ENCODE results near the gene ITPRID1. TPM values are rescaled to one million over a fixed set of nuclear protein-coding genes. Genes with fewer than 3 reads are reported as not detected.

ITPRID1 gene
- total and polyA plus RNA-seq, 12 donors, result not detected

DNA sequence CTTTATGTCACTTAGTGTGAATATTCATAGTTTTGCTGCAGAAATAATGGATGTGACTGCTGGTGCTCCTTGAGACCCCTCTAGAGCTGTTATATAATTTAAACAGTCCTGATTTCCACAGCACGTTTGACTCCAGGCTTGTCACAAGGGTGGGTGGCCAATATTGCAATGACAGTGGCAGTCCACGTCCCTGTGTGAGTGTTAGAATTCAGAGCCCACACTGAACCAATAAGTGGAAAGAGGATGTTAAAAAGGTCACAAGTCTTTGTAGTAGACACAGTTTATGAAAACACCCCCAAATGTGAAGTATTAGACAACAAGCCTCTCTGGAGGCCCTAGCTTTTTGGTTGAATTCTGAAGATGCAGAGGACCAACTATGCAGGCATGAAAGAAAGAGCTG is 175.1 kb downstream of the ITPRID1 start:
- 47 to 54% methylated on average over 2 of the region's 2 CpGs for WGBS, 2 donors
- H3K36me3 ChIP-seq, result no peaks in the 10 kb centered on the region
- H3K27me3 ChIP-seq, result no peaks in the 10 kb centered on the region
- peaks cover 0 to 18% (median 0%) of the 10 kb centered on the region in 9 donors for H3K4me1 ChIP-seq
- H3K9me3 ChIP-seq, result no peaks in the 10 kb centered on the region
- intact Hi-C loops (cut with DNase I), result no loop called here
- TF ChIP-seq CTCF (IDR thresholded peaks at IDR 0.05), result no peak
- ATAC-seq (no peak), DNase-seq (no peak)
- H3K4me3 ChIP-seq, result no peak overlapping the region
- no peak overlapping the region for H3K27ac ChIP-seq

DNA sequence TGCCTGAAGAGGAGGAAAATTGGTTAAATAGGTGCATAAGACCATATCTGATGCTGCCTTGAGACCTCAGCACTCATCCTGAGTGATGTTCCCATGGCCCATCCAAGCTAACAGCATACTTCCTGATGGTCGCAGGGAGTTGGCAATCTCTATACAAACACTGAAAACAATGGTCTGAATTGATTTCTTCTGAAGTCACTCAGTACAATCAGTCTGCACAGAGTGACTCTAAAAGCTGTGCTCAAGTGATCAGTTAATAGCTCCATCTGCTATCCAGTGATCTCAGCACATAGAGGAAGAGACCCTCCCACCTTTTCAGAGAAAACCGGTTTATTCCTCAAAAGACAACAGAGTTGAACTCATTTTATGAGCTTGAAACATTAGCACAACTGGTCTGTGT is 177.0 kb downstream of the ITPRID1 start:
- H3K27me3 ChIP-seq, result no peaks in the 10 kb centered on the region
- H3K4me3 ChIP-seq, result no peak overlapping the region
- TF ChIP-seq CTCF (IDR thresholded peaks at IDR 0.05), result no peak
- H3K4me1 ChIP-seq, result peaks cover 0 to 21% (median 0%) of the 10 kb centered on the region in 9 donors
- no peaks in the 10 kb centered on the region for H3K9me3 ChIP-seq
- no peak overlapping the region for H3K27ac ChIP-seq
- WGBS, 2 donors, result 62 to 69% methylated on average over 2 of the region's 2 CpGs
- DNase-seq (no peak), ATAC-seq (no peak)
- intact Hi-C loops (cut with DNase I), result no loop called here
- no peaks in the 10 kb centered on the region for H3K36me3 ChIP-seq

- Histone ChIP-seq H3K27ac (no peak overlapping the region), H3K4me1 (peaks cover 0 to 26% (median 0%) of the 10 kb centered on the region in 9 donors), H3K4me3 (no peak overlapping the region), H3K27me3 (no peaks in the 10 kb centered on the region), H3K9me3 (no peaks in the 10 kb centered on the region), H3K36me3 (no peaks in the 10 kb centered on the region)
- DNase-seq (no peak), ATAC-seq (no peak)
- intact Hi-C loops (cut with DNase I), result no loop called here
- no peak for TF ChIP-seq CTCF (IDR thresholded peaks at IDR 0.05)
- 65 to 71% methylated on average over 5 of the region's 5 CpGs for whole genome bisulfite sequencing, 2 donors
Observed at GRCh38 chr7:31692451-31692850, 178.6 kb downstream of the ITPRID1 start.

DNA sequence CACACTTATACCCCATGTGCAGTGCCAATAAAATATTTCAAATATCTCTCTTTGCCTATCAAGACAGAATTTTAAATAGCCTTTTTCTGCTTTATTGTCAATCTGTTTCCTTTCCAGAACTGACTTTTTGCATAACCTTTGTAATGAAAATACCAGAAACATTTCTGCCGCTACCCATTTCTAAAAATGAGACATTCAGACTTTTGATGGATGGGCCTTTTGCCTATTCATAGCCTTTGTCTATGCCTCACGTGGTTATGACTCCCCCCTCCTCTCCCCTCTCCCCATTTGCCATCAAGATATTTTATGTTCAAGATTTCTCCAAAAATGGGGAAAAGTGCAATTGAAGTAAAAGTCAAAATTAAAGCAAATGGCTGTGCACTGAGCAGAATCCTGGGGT is 179.0 kb downstream of the ITPRID1 start:
- intact Hi-C loops (cut with DNase I), result no loop called here
- WGBS, 2 donors, result 53 to 72% methylated on average over 2 of the region's 2 CpGs
- no peaks in the 10 kb centered on the region for H3K36me3 ChIP-seq
- no peaks in the 10 kb centered on the region for H3K27me3 ChIP-seq
- no peak overlapping the region for H3K4me3 ChIP-seq
- no peak for DNase-seq
- TF ChIP-seq CTCF (IDR thresholded peaks at IDR 0.05), result no peak
- no peak for ATAC-seq
- no peaks in the 10 kb centered on the region for H3K9me3 ChIP-seq
- peaks cover 0 to 24% (median 0%) of the 10 kb centered on the region in 9 donors for H3K4me1 ChIP-seq
- no peak overlapping the region for H3K27ac ChIP-seq

Measured in heart right ventricle (tissue), 16 donors.